Esophagus squamous epithelium (tissue), 4 donors: ENCODE results near the gene HAX1.

Experiments
- POLR2A ChIP-seq, 4 donors: fragments of 450-650 bp; IDR thresholded peaks; one replicate each; pipeline ENCODE4 v1.6.1; 2017; ENCODE audit warnings: antibody characterized with exemption in 4 of 4, mild to moderate bottlenecking in 4 of 4, moderate library complexity in 3 of 4
- TF ChIP-seq, protein P1 (sequence below), 6 experiments: fragments of 450-650 bp in 4 of 6; fragments of 200-600 bp in 2 of 6; sonication (generic) in 2 of 6; IDR thresholded peaks; one replicate each; pipeline ENCODE4 v1.5.1; 2016 to 2019; ENCODE audit warnings: antibody characterized with exemption in 6 of 6, mild to moderate bottlenecking in 4 of 6, moderate library complexity in 4 of 6

DNA sequence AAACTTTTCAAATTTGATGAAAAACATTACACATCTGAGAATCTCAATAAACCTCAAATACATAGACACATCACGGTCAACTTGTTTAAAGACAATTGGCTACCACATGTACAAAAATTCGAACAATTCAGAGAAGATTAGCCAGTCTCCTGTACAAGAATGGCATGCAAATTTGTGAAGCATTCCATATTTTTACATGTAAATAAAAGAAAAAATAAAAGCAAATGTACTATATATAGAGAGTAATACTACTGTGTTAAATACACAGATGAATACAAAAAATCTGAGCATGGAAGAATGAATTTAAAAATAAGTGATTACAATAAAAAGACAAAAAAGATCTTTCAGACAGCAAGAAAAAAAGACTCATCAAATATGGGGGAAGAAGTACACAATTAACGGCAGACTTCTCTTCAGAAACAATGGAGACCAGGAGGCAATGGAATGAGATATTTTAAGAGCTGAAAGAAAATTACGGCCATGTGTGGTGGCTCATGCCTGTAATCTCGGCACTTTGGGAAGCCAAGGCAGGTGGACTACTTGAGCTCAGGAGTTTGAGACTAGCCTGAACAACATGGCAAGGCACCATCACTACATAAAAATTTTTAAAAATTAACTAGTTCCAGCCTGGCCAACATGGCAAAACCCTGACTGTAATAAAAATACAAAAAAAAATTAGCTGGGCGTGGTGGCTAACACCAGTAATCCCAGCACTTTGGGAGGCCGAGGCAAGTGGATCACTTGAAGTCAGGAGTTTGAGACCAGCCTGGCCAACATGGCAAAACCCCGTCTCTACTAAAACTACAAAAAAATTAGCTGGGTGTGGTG lies 23.2 kb downstream of the HAX1 start:
- TF ChIP-seq, protein P1, sequence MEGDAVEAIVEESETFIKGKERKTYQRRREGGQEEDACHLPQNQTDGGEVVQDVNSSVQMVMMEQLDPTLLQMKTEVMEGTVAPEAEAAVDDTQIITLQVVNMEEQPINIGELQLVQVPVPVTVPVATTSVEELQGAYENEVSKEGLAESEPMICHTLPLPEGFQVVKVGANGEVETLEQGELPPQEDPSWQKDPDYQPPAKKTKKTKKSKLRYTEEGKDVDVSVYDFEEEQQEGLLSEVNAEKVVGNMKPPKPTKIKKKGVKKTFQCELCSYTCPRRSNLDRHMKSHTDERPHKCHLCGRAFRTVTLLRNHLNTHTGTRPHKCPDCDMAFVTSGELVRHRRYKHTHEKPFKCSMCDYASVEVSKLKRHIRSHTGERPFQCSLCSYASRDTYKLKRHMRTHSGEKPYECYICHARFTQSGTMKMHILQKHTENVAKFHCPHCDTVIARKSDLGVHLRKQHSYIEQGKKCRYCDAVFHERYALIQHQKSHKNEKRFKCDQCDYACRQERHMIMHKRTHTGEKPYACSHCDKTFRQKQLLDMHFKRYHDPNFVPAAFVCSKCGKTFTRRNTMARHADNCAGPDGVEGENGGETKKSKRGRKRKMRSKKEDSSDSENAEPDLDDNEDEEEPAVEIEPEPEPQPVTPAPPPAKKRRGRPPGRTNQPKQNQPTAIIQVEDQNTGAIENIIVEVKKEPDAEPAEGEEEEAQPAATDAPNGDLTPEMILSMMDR (IDR thresholded peaks at IDR 0.05), result no peak
- no peak for TF ChIP-seq POLR2A (IDR thresholded peaks at IDR 0.05)
